SW480 (cell line): ENCODE measurements around the gene TNIP1.

Experiments used
- DNase-seq: peaks from one replicate; pipeline ENCODE4 v3.0.0-alpha.2; 2016; ENCODE audit warnings: low spot score

TNIP1 gene

DNA sequence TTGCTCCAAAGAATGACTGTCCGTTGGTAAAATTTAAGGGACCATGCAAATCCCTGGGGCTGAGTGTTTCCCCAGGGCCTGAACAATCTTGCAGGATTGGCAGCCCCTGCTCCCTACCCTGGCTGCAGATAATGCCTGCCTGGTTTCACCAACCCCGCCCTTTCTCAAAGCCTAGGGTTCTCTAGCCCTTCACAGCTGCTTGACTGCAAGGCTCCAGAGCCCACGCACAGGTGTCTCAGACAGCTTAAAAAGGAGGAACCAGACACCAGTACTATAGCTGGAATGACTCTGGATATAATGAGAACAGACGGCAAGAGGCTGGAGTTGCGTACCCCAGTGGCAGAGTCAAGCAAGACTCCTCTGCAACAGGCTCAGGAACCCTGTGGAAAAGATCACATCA is 25.2 kb upstream of the TNIP1 start:
- no peak for DNase-seq

DNA sequence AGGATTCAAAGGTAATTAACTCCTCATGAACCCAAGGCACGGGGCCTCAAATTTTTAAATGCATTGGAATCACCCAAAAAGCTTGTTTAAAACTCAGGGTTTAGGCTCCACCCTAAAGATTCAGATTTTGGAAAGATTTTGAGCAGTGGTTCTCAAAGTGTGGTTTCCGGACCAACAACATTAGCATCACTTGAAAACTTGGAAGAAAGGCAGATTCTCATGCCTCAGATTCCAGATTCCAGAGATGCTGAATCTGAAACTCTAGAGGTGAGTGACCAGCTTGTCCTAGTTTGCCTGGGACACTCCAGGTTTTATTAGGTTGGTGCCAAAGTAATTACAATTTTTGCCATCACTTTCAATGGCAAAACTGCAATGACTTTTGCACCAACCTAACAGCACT is 24.7 kb upstream of the TNIP1 start:
- no peak for DNase-seq

DNA sequence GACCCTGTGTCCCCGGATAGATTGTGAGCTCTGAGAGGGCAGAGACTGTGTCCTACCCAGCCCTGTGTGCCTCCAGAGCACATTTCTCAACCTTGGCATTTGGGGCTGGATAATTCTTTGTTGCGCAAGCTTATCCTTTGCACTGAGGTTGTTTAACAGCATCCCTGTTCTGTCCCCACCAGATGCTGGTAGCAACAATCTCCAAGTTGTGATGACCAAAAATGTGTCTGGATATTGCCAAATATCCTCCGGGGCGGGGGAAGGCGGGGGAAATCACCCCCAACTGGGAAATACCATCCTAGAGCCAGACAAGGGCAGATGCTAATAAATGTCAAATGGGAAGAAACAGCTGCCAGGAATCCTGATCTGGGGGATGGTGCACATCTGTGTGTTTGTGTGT is 24.0 kb upstream of the TNIP1 start:
- DNase-seq, result no peak

DNA sequence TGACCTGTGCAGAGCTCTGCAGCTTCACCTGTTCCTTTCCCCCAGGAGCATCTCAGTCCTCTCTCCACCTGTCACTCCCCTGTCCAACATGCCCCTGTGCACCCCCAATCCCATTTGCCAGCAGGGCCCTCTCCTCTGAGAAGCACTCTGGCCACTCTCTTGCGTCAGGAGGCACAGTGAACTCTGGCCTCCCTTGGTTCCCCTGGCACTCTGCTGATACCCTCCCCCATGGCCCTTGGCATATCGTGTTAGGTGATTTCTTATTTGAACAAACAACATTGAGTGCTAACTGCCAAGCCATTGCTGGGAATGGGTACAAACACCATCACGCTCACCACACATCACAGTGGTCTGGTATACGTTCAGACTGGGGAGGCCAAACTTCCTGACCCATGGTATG is 20.9 kb upstream of the TNIP1 start:
- no peak for DNase-seq

DNA sequence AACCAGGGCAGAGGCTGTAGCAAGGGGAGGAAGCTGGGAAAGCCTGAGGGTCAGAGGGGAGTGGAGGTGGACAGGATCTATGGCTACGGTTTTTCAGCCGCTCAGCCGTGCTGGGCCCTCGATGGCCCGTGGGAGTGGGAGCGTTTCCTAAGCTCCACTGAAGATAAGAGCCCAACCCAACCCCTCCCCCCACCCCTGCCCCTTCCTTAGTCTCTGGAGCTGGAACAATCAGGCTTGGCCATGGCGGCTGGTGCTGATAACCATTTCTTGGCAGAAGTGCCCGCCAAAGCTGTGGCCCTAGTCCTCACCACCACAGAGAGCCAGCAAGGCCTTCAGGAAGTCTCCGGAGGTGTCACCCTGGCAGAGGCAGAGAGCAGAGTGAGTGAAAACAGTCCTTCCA is 20.3 kb upstream of the TNIP1 start:
- DNase-seq, result no peak

DNA sequence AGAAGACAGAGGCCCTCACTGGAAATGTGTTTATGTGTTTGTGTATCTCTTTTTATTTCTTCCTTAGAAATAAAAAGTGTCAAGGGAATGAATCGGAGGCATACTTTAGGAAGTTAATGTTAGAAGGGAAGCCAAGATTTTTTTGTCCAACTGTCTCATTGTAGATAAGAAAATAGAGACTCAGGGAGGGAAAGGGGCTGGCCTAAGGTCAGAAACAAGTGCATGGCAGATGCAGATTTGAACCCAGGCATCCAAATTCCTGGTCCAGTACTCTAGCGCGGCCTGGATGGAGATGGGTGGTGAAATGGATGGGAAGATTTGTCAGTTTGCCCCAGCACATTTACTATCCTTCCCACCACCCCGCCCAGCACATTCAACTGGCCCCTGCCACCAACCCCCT is 19.8 kb upstream of the TNIP1 start:
- no peak for DNase-seq

DNA sequence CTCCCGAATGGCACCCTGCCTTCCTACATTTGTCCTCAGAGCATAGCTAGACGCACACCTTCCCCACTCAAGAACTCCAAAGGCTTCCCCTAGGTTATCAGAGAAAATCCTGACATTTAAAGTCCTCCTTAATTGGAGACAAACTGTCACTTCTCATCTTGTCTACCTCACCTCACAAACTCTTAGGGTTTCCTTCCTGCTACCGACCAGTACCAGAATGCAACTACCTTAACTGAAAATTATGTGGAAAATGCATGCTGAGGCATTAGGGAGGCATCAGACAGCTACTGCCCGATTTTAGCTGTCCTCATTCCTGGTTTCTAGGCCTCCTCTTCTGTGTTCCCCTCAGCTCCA is 17.9 kb upstream of the TNIP1 start:
- no peak for DNase-seq

DNA sequence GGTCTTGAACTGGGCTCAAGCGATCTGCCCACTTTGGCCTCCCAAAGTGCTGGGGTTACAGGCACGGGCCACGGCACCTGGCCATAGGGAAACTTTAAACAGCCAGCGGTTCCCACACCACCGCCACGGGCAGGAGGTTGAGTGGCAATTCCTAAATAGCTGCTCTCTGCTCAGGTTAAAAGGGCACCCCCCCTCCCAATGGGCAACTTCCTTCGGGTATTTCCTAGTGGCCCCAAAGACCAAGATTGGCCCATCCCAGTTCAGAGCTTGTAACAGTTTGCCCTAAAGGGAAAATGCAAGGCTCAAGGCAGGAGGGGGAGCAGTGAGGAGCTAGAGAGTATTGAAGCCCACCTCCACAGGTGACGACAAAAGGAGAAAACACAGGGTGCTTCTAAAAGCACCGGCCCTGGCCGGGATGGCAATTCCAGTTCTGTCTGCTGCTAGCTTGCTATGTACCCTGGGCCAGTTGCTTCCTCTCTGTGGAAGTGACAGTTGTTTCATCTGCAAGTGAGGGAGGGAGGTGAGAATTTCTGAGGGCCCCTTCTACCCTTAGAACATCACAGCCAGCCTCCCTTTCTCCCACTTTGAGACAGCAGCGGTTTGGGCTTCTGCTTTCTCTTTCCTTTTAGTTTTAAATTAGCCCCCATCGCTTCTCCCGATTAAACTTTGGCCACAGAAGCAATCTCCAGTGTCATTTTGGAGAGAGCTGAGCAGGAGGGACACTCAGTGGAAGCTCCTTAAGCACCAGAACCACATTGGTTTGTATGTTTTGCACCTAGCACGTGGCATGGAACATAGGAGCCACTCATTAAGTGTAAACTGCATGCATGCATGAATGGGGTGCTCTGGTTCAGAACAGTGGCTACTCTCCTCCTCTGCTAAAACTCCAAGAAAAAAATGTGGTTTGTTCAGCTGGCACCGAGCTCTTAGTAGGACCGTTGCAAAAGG is 17.3 kb upstream of the TNIP1 start:
- DNase-seq, result no peak

DNA sequence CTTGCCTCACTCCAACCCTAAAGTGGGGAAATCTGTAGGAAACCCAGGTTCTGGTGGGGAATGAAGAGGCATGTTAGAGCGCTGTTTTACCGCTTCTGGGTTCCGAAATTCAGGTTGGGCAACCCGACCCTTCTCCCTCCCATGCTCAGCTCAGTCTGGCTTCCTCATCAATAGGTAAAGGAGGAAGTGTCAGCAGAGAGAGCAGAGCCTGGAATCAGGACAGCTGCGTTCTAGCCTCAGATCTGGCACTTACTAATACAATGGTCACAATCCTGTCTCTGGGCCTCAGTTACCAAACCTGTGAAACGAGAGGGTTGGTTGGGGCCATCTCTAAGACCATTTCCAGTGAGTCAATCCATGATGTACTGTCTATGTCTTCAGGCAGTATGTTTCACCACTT is 16.2 kb upstream of the TNIP1 start:
- DNase-seq, result no peak

DNA sequence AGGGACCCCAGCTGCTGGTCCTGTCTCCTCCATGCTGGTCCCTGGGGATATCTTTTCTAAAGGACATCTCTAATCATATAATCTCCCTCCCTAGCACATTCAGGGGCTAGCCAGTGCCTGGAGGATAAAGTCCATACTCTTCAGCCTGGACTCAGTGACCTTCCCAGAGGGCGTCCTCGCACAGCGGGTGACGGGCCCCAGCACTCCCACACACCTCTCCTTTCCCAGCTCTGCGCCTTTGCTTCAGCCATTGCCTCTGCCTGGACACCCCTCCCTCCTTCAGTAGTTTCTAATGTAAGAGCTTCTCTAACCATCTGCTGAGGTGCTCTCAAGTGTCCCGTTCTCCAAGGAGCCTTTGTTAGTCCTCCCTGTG is 15.2 kb upstream of the TNIP1 start:
- DNase-seq, result no peak

DNA sequence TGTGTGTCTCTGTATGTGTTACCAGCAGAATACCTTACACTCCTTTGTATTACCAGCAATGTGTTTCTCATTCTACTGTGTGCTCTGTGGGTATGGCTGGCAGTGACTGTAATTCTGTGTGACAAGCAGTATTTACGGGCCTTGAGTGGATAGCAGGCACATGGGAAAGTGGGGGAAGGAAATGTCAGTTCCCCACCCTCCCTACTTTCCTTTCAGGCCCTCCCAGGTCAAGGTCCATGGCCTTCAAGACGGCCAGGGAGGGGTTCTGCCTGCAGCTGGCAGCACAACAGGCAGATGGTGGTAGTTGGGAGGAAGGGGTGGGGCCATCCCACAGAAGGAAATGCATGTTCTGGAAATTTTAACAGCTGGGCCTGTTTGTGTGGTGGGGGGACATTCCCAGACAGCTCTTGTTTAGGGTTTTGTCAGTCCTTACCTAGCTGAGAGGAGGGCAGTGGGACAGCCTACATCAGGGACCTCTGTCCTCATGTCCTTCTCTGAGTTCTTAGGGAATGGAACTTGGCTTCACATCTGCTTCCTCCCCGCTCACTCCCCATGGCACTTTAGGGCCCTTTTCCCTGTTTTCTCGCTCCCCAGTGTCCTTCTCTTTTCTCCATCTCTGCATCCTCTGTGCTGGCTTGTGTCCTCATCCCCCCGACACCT is 14.6 kb upstream of the TNIP1 start:
- peak; percentile 46 for DNase-seq

DNA sequence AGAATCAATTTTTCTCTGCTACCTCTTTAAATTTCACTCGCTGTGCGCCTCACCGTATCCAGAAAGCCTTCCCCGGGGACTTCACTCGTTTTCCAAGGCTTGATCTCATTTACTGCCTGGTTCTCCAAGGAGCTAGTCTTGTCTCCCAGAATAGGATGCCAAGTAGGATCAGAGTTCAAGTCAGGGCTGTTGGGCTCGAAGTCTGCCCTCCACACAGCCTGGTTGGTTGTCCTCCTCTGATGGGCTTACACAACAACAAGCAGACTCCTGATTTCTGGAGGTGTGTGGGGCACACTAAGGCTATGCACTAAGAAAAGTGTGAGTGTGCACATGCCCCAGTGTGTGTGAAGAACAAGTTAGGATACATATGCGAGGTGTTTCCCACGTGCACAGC is 14.0 kb upstream of the TNIP1 start:
- DNase-seq, result no peak

DNA sequence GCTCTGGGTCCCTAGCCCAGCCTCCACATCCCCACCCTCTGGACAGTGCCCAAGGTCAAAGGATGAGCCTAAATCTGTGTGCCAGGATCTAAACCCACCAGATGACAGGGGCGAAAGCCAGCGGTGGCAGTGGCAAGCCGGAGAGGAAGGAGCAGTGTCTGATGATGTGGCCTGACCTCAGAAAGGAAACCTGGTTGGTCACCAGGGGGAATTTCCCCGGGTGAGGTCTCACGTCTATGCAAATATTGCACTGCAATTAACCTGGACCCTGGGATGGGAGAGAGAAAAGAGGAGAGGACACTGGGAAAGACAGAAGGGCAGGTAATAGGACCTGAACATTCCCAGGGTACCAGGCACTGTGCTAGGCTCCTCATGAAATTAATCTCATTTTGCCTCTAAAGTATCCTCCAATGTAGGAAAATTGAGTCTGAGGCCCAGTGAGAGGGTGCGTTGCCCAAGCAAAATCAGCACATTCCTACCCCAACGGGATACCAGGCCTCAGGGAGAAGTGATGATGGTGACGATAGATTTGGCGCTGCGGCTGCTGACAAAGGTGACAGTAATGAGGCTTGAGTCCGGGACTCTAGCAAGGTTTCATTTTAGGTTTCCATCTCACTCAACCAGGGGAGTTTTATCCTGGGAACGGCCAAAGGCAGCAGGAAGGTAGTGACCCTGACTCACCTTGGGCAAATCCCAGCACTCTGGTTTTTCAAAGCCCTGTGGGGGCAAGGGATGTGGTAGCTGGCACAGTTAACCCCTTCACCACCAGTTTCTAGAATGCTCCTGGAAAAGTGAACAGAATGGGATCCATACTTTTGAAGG is 13.4 kb upstream of the TNIP1 start:
- DNase-seq, result no peak

DNA sequence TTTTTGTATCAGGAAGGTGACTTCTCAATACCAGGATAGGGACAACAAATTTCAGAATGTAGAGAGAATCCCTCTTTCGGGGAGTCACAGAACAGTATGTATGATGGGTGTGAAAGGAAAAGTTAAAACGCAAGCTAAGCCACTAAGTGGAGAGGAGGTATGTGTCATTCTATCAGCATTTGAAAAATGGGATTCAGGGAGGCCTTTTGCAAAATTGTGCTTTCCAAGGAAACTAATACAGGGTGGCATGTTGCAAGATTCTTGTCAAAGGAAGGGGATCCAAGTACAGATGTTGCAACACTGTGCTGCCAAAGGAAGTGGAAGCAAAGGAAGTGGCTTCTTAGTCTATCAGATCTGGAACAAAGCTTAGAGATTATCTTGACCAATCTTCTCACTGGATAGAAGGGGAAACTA is 12.6 kb upstream of the TNIP1 start:
- DNase-seq, result peak; percentile 83

DNA sequence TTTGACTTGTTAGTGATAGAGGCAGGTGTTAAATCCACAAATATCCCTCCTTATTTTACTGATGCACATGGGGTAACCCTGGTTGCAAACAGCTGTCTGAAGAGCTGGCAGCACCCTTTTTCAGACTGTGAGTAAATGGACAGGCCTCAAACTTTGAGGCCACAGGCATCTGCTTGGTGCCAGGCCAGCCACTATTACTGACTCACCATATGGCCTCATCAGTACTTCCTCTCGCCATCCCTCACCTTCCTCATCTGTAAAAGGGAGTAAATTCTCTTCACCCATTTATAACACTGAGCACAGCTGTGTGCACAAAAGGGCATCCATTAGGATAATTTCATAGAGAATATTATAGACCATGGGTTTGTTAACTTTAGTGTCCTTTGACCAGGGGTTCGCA is 11.9 kb upstream of the TNIP1 start:
- peak; percentile 67 for DNase-seq

DNA sequence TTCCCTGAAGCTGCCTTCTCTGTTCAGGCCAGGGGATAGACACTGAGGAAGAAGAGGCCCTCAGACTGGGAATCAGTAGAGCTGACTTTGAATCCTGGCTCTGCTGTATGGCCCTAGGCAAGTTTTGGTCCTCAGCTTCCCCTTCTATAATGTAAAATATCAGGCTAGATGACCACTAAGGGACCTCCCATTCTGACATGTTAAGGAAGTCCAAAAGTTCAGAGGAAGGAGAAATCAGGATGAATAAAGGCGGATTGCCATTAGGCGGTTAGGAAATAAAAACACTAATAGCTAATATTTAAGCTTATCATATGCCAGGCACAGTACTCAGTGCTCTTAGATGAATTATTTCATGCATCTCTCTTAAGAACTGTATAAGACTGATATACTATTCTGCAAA is 8.9 kb upstream of the TNIP1 start:
- no peak for DNase-seq

DNA sequence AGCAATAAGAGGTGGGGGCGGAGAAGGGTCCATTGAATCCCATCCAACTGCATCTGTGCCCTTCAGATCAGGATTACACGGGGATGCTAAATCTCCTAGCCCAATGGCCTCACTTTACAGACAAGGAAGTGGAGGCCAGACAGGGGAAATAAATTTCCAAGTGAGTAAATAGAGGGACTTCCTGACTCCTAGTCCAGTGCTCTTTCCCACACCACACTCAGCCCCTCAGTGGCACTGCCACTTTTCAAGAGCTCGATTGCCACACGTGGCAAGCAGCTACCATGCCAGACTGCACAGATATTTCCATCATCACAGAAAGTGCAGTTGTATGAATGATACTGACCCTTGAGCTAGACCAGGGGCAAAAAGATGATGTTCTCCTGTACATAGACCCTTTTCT is 8.2 kb upstream of the TNIP1 start:
- DNase-seq, result no peak

DNA sequence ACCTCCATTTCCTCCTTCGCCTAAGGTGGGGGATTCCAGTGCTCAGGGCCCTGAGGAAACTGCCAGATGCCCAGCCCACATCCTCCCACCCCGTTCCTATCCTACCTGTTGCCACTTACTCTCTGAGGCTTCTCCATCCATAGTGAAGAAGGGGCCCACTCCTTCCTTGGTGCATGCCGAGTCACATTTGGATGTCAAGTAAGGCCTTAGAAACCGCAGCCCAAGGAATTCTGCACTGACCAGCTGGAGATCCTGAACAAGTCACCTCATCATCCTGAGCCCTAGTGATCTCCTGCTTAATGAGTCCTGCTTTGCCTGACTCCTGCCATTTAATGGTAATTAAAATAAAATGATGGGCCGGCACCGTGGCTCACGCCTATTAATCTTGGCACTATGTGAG is 6.7 kb upstream of the TNIP1 start:
- DNase-seq, result no peak

DNA sequence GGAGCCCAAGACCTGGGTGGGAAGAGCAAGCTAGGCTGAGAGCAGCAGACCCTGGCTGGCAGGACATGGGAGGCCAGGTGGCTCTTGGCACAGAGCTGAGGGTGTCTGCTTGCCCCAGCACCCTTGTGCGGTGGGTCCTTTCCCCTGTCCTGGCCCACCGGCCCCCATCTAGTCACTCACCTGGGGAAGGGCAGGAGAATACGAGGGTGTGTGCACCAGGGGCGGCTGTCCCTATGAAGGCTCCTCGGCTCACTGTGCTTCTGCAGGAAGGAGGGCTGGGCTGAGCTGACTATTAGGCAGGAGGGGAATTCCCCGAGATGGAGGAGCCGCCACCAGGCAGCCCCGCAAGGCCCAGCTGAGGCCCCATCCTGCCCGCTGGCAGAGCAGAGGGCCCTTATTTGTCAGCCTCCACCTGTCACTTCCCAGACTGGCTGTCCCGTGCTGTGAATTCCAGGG is 6.1 kb upstream of the TNIP1 start:
- DNase-seq, result no peak

DNA sequence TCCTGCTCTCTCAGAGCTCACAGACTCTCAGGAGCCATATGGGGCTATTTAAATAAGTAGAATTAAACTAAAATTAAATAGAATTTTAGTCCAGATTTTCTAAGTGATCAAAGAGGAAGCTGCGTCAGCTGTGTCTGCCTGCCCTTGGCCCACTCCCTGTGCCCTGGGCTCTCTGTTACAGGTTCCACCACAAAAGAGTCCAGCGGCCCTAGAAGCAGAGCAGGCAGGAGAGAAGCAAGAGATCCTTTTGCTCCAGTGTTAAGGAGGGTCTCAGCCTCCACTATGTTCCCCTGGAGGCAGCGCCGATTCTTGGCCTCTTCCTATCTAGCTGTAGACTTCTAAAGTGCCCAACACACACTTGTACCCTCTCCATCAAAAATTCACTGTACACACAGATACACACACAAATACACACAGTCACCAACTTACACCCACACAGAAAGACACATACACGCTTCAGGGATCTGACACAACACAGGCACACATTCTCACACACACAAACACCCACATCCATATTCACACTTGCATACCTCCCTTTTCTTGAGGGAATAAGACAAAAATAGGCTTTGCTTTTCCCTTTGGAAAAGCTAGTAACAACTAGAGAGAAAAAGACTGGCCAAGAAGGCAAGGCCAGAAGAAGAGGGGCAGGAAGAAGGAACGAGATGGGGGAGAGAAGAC is 5.5 kb upstream of the TNIP1 start:
- DNase-seq, result no peak

DNA sequence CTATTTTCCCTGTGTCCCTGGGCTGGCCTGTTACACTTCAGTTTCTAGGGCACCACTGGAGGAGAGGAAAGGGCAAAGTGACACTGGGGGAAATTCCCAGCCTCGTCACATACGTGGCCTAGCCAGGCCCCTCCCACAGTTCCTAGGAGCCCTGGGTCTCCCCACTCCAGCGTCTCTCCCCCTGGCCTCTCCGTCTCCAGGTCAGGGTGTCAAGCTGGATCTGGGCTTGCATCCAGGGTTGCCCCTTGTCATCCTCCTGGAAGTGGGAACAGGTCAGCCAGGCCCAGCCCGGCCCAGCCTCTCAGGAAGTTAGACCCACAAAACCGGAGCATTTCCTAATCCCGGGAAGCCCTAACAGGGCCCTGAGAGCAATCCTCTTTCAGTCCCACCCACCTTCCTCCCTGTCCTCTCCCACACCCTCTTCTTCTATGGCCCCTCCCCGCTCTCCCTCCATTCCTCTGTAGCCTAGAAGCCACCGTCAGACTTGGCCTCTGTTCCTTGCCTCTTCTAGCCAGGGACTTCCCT is 4.7 kb upstream of the TNIP1 start:
- peak; percentile 42 for DNase-seq

DNA sequence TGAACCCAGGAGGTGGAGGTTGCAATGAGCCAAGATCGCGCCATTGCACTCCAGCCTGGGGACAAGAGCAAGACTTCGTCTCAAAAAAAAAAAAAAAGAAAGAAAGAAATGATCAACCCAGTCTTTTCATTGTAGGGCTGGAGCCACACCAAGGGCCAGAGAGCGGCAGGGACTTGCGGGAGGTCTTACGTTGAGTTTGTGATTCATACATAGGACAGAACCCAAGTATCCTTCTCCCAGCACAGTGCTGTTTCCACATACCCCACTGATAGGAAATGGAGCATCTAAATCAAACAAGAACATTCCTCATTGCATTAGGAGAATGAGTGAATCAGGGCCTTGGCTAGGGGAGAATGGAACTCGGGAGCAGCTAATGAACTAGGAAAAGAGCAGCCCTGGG is 3.5 kb upstream of the TNIP1 start:
- DNase-seq, result no peak
